ENCODE measurements around the gene OR51A4.
"Not testable (repeated sequence)": the region's sequence is repeated elsewhere in the genome, so short reads cannot be mapped to it uniquely, and the experiment has no call there.

OR51A4 gene

GRCh38 chr11:4947505-4947904 is at the start of gene OR51A4:
Gene OR51A4, minus strand, starts transcription at chr11:4947605. Its CDS starts 505 bp downstream, at chr11:4947100.
- DNase-seq: no peak

- no peak for DNase-seq
These were observed 47.1 kb upstream of the OR51A4 start, which contains the start of gene OR51L1 for GRCh38 chr11:4994551-4994950. Gene OR51L1, plus strand, starts transcription at chr11:4994851. Its CDS starts 4,132 bp downstream, at chr11:4998983.

GRCh38 chr11:4991060-4991459 is 43.7 kb upstream of the OR51A4 start:
- no peak for DNase-seq

GRCh38 chr11:4983841-4984240 is 36.4 kb upstream of the OR51A4 start:
- DNase-seq: no peak

GRCh38 chr11:4982678-4983077 is 35.3 kb upstream of the OR51A4 start:
- no peak for DNase-seq

- DNase-seq: no peak
These were observed 31.6 kb upstream of the OR51A4 start for GRCh38 chr11:4979036-4979435.

- DNase-seq: no peak
These were observed 28.0 kb upstream of the OR51A4 start for GRCh38 chr11:4975436-4975835.

- DNase-seq: no peak
These were observed 15.4 kb upstream of the OR51A4 start for GRCh38 chr11:4962816-4963215.

GRCh38 chr11:4960877-4961276 is 13.5 kb upstream of the OR51A4 start:
- DNase-seq: no peak

- no peak for DNase-seq
These were observed 10.0 kb upstream of the OR51A4 start for GRCh38 chr11:4957396-4957795.

- not testable (repeated sequence) for DNase-seq
These were observed 8.2 kb upstream of the OR51A4 start, which contains the start of gene OR51A2 for GRCh38 chr11:4955613-4956012. Gene OR51A2, minus strand, starts transcription at chr11:4955713. Its CDS starts 0 bp downstream, at chr11:4955713.

- DNase-seq: no peak
These were observed 10.7 kb downstream of the OR51A4 start for GRCh38 chr11:4936745-4937144.

GRCh38 chr11:4932751-4933150 is 14.7 kb downstream of the OR51A4 start:
- DNase-seq: no peak

GRCh38 chr11:4926608-4927007 is 20.8 kb downstream of the OR51A4 start:
- DNase-seq: no peak

- DNase-seq: no peak
These were observed 23.2 kb downstream of the OR51A4 start, which contains the start of gene OR51G1 for GRCh38 chr11:4924239-4924638. Gene OR51G1, minus strand, starts transcription at chr11:4924339. Its CDS starts 0 bp downstream, at chr11:4924339.

GRCh38 chr11:4922304-4922703 is 25.1 kb downstream of the OR51A4 start:
- no peak for DNase-seq

GRCh38 chr11:4921796-4922195 is 25.6 kb downstream of the OR51A4 start:
- DNase-seq: no peak

GRCh38 chr11:4919250-4919649 is 28.2 kb downstream of the OR51A4 start, which contains the start of gene OR51G2:
Gene OR51G2, minus strand, starts transcription at chr11:4919350. Its CDS starts 3,687 bp downstream, at chr11:4915663.
- no peak for DNase-seq

GRCh38 chr11:4916581-4916980 is 30.8 kb downstream of the OR51A4 start:
- no peak for DNase-seq

- no peak for DNase-seq
These were observed 43.9 kb downstream of the OR51A4 start, which contains the start of gene OR51A7 for GRCh38 chr11:4903484-4903883. Gene OR51A7, plus strand, starts transcription at chr11:4903783. Its CDS starts 3,587 bp downstream, at chr11:4907370.
